WTC11 (cell line): Measurements from ENCODE around the gene NUCB2.

Experiments used
- ATF3 ChIP-seq: sonication (generic); formaldehyde crosslinking; conservative IDR thresholded peaks from 2 replicates; pipeline ENCODE4 v1.8.1; 2022; ENCODE audit warnings: mild to moderate bottlenecking, missing genetic modification reagents
- ATF6 ChIP-seq: sonication (generic); formaldehyde crosslinking; IDR thresholded peaks from 2 replicates; pipeline ENCODE4 v1.8.1; 2023; ENCODE audit warnings: mild to moderate bottlenecking, missing genetic modification reagents
- CBFB ChIP-seq: sonication (generic); formaldehyde crosslinking; IDR thresholded peaks from 2 replicates; pipeline ENCODE4 v1.8.1; 2022; ENCODE audit warnings: mild to moderate bottlenecking, low read depth, missing genetic modification reagents
- CTCF ChIP-seq: fragments of 200-600 bp; IDR thresholded peaks from 2 replicates; pipeline ENCODE4 v1.8.0; 2022; ENCODE audit warnings: antibody characterized with exemption
- E2F4 ChIP-seq: sonication (generic); formaldehyde crosslinking; IDR thresholded peaks from 2 replicates; pipeline ENCODE4 v1.8.1; 2022; ENCODE audit warnings: low read depth, mild to moderate bottlenecking, moderate library complexity, missing genetic modification reagents, borderline replicate concordance
- FOXJ3 ChIP-seq: sonication (generic); formaldehyde crosslinking; IDR thresholded peaks from 2 replicates; pipeline ENCODE4 v1.9.0; 2021; ENCODE audit warnings: missing genetic modification reagents, mild to moderate bottlenecking, borderline replicate concordance
- JUN ChIP-seq: sonication (generic); formaldehyde crosslinking; IDR thresholded peaks from 2 replicates; pipeline ENCODE4 v1.8.0; 2023; ENCODE audit warnings: mild to moderate bottlenecking, missing genetic modification reagents
- NFYB ChIP-seq: sonication (generic); formaldehyde crosslinking; conservative IDR thresholded peaks from 2 replicates; pipeline ENCODE4 v1.8.0; 2022; ENCODE audit warnings: low read depth, missing genetic modification reagents
- PREB ChIP-seq: sonication (generic); formaldehyde crosslinking; IDR thresholded peaks from 2 replicates; pipeline ENCODE4 v1.8.1; 2022; ENCODE audit warnings: mild to moderate bottlenecking, missing genetic modification reagents, moderate library complexity, borderline replicate concordance
- STAT6 ChIP-seq: sonication (generic); formaldehyde crosslinking; conservative IDR thresholded peaks from 2 replicates; pipeline ENCODE4 v1.8.1; 2023; ENCODE audit warnings: mild to moderate bottlenecking, low read depth, missing genetic modification reagents, moderate library complexity
- TEAD4 ChIP-seq: sonication (generic); formaldehyde crosslinking; IDR thresholded peaks from 2 replicates; pipeline ENCODE4 v1.8.0; 2022; ENCODE audit warnings: mild to moderate bottlenecking, missing genetic modification reagents
- USF2 ChIP-seq: sonication (generic); formaldehyde crosslinking; IDR thresholded peaks from 2 replicates; pipeline ENCODE4 v1.8.1; 2023; ENCODE audit warnings: mild to moderate bottlenecking, missing genetic modification reagents, moderate library complexity

GRCh38 chr11:17347676-17348075, 71.1 kb downstream of the NUCB2 start:
- TF ChIP-seq TEAD4 (CRISPR knock-in tag): no peak
- TF ChIP-seq STAT6 (CRISPR knock-in tag): no peak
- TF ChIP-seq CTCF: no peak
- no peak for TF ChIP-seq NFYB
- TF ChIP-seq USF2: no peak
- TF ChIP-seq FOXJ3 (CRISPR knock-in tag): no peak
- TF ChIP-seq E2F4 (CRISPR knock-in tag): no peak
- TF ChIP-seq ATF6 (CRISPR knock-in tag): no peak
- TF ChIP-seq ATF3 (CRISPR knock-in tag): no peak
- no peak for TF ChIP-seq JUN (CRISPR knock-in tag)
- no peak for TF ChIP-seq CBFB (CRISPR knock-in tag)
- TF ChIP-seq PREB (CRISPR knock-in tag): no peak
